Femur (tissue), 1 donor: Measurements from ENCODE around the gene CYSTM1.
"Not testable (repeated sequence)": the region's sequence is repeated elsewhere in the genome, so short reads cannot be mapped to it uniquely, and the experiment has no call there.

ENCODE experiments used
- DNase-seq: peaks from one replicate; pipeline ENCODE4 v3.0.0-alpha.2; 2017

Gene CYSTM1

DNA sequence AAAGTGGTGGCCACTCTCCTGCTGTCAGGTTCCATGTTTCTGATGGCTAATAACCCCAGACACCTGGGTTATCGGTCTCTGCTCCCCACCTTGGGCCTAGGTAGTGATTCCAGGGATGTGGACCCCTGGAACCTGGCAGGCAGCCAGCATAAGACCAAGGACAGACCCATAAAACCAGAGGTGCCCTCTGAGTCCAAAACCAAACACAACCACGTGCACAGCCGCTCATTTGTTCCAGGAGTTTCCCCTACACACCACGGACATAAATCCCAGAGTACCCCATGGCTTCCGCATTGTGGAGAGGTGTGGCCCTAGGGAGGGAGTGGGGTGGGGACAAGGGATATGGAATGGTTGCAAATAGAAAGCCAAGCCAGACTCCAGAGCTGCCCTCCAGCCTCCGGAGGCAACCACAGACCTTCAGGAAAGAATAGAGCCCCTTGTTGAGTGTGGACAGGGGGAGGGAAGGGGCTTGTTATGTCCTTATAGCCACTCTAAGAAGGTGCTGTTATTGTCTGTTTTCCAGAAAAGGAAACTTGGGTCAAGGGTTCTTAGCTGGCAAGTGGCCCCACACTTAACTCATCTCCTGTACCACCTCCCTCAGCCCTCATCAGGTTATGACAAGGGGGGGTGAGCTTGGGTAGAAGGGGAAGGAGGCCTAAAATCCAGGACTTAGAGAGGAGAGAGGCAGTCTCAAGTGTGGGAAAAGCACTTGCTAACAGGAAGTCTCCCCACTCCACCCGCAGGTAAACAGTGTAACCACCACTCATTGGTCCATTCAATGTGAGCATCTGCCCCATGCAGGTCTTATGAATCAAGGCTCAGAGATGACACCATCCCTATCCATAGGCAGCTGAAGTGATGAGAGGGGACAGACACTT is 23.6 kb upstream of the CYSTM1 start:
- no peak for DNase-seq

DNA sequence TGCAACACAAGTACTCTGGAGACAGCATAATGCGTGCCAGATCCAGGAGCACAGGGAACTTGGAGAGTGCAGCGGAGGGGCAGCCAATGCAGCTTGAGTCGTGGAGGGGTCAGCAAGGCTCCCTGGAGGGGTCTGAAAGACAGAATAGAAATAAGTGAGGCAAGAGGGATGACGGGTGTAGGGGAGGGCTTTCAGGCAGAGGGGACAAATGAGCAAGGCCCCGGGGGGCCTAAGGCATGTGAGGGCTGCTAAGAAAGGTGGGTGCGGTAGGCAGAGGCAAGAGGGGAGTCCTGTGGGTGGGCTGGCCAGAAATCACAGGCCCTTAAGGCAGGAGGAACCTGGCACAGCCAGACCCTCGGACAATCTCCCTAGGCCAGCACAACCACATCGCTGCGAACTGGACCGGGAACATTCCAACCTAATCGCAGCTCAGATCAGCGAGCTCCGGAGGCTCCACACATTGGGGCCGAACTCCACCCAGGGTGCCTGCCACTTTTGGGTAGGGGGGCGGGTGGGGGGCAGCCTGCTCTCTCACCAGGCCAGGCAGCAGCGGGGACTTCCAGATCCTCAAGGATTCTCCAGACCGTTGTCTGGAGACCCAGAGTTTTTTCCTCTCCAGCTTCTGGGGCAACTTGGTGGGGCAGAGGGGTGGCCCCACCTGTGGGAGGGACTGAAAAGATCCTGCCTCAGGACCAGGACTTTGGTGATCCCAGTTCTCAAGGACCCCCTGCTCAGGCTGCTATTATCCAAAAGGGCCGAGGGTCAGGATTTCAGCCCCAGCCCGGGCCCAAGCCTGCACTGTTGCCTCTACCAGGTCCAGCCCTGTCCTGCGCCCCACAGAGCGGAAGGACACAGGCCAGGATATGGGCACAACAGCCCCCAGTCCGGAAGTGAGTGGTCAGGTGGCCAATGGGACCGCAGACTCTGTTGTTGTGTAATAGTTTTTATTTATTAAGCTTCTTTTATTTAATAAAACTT is 22.7 kb upstream of the CYSTM1 start:
- no peak for DNase-seq

DNA sequence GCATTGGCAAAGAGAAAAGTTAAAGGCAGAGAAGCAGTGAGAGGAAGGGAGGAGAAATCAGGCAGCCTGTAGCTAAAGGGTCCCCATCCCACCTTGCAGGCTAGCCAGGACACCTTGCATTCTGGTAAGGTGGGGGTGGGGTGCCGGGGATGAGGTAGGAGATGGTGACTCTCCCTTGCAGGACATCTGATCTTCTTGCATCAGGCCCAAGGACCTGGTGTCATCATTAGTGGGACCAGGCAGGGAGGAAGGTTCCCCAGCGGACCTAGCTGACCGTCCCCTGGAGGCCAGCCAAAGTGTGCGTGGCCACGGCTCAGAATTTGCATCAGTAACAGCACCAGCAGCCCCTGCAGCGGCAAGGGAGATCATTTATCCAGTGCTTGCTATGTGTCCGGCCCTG is 21.7 kb upstream of the CYSTM1 start:
- no peak for DNase-seq

- DNase-seq = no peak
Observed at GRCh38 chr5:140153905-140154304, 21.1 kb upstream of the CYSTM1 start.

DNA sequence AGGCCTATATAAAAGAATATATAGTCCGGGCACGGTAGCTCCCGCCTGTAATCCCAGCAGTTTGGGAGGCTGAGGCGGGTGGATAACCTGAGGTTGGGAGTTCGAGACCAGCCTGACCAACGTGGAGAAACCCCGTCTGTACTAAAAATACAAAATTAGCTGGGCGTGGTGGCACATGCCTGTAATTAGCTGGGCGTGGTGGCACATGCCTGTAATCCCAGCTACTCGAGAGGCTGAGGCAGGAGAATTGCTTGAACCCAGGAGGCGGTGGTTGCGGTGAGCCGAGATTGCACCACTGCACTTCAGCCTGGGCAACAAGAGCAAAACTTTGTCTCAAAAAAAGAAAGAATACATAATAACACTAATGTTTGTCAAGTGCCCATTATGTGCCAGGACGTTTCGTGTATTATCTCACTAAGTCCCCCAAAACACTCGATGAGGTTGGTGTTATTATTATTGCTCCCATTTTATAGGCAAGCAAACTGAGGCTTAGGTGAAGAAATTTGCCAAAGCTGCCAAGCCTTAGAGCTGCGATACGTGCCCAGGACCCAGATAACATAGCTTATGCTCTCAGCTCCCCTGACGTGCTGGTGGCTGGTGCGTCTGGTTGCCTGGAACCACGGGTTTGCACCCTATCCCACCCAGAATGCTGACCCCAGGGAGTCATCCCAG is 20.1 kb upstream of the CYSTM1 start:
- DNase-seq = not testable (repeated sequence)

GRCh38 chr5:140157032-140157781 is 17.8 kb upstream of the CYSTM1 start:
- peak; percentile 92 for DNase-seq

DNA sequence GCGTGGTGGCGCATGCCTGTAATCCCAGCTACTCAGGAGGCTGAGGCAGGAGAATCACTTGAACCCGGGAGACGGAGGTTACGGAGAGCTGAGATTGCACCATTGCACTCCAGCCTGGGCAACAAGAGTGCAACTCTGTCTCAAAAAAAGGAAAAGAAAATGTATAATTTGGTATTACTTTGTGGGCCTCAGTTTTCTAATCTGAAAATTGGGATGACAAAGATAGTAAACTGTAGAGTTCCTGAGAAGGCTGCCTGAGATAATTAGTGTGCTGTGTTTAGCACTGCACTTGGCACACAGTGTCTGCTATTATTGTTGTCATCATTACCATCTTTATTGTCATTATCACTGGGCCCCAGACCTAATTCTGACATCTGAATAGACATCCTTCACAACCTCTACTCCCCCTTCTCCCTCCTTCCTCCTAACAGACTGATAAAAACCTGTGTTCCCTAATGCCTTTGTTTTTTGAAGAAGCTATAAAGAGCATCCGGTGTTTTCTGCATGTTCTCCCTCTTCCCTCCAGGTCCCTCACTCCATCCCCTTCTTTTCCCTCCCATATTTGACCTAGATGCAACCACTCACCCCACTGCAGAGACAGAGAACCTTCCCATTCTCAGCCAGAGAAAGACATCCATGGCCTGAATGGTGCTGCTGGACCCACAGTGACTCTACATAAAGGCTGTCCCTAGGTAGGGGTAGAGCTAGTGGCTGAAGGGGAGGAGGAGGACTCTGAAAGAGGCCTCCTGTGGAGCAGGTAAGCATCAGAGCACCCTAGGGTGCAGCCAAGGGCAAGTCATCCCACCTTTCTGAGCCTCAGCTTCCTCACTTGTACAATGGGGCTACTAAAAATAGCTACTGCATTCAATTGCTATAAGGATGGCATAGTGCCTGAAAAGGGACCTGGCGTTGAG is 15.7 kb upstream of the CYSTM1 start:
- DNase-seq = no peak

GRCh38 chr5:140162275-140162674 is 12.7 kb upstream of the CYSTM1 start:
- no peak for DNase-seq

DNA sequence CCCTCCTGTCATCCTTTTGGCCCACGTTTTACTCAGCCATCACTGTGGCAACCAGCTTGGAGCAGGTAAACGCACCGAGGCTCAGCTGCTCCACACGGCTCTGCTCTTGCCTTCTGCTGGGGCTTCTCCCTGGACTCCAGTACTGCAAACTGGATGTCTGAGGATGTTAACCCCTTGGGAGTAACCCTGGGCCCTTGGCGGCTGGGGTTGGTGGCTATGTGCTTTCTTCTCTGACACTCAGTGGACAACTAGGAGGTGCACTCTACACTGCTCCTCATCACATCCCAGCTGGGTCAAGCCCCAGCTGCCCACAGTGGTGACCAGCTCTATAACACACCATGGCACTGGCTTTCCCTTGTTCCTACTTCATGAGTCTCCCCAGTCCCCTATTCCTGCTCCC is 12.2 kb upstream of the CYSTM1 start:
- DNase-seq = no peak

GRCh38 chr5:140165101-140165922 is 9.7 kb upstream of the CYSTM1 start:
- no peak for DNase-seq

- DNase-seq = no peak
Observed at GRCh38 chr5:140165923-140166270, 9.1 kb upstream of the CYSTM1 start.

- DNase-seq = no peak
Observed at GRCh38 chr5:140166911-140167310, 8.1 kb upstream of the CYSTM1 start.

GRCh38 chr5:140168371-140168770 is 6.6 kb upstream of the CYSTM1 start:
- DNase-seq = no peak

DNA sequence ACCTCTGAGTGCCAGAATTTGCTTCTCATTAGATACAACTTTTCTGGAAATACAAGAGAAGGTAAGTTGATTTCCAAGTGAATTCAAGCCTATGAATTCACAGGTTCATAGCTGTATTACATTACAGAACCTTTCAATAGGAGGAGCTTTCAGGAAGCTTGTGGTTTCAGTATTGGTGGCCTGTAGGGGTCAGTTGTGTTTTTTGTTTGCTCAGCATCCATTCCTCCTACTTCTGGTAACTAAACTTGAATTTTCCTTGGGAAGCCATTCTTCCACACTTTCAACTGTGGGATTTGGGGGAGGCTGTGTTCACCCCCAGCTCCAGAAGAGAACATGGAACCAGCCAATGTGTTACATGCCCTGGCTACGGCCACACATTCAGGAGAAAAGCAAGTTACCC is 5.6 kb upstream of the CYSTM1 start:
- DNase-seq = no peak

GRCh38 chr5:140172483-140172882 is 2.5 kb upstream of the CYSTM1 start:
- no peak for DNase-seq

DNA sequence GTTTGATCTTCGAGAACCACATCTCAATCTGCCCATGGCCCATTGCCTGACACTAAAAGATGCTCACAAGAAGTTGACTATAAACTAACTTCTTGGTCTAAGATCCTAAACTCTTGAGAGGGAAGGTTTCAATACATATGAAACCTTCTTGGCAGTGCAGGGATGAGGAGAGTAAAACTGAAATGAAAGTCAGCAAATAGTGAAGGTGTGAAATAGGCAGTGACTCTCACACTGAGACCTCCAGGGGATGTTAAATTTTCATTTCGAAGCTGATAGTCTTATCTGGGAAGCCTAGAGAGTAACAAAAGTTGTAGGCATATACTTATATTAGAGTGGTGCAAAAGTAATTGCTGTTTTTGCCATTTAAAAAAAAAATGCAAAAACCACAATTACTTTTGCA is 974 bp upstream of the CYSTM1 start:
- DNase-seq = no peak

GRCh38 chr5:140175367-140176030 is 511 bp downstream of the CYSTM1 start:
- DNase-seq = peak; percentile 81

DNA sequence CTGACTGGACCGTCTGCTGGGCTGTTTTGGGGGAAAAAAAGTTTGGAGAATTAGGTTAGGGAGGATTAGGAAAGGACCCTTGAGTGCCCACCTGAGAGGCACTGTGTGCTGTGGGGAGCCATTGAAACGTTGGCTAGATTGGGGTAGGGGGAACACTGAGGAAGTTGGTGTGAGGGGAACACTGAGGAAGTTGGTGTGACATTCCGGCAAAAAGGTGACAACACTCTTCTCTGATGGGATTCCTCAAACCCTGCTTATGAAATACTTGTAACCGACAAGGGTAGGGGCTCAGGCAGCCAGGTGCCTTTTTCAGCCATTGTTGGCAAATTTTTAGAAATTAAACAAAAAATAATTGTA is 1.0 kb downstream of the CYSTM1 start:
- DNase-seq = no peak

GRCh38 chr5:140178086-140178410 is 3.1 kb downstream of the CYSTM1 start:
- no peak for DNase-seq

- no peak for DNase-seq
Observed at GRCh38 chr5:140178482-140179116, 3.6 kb downstream of the CYSTM1 start.
